RCC 7860 (cell line): Measurements from ENCODE around the gene CACNA1I.

Source experiments
- DNase-seq: peaks from one replicate; pipeline ENCODE4 v3.0.0-alpha.2; 2015; ENCODE audit warnings: low spot score
- FAIRE-seq: peaks from 2 replicates; lab custom pipeline; 2012; peaks lifted over from hg19 to GRCh38; lab: Jason Lieb, UNC

The CACNA1I gene

DNA sequence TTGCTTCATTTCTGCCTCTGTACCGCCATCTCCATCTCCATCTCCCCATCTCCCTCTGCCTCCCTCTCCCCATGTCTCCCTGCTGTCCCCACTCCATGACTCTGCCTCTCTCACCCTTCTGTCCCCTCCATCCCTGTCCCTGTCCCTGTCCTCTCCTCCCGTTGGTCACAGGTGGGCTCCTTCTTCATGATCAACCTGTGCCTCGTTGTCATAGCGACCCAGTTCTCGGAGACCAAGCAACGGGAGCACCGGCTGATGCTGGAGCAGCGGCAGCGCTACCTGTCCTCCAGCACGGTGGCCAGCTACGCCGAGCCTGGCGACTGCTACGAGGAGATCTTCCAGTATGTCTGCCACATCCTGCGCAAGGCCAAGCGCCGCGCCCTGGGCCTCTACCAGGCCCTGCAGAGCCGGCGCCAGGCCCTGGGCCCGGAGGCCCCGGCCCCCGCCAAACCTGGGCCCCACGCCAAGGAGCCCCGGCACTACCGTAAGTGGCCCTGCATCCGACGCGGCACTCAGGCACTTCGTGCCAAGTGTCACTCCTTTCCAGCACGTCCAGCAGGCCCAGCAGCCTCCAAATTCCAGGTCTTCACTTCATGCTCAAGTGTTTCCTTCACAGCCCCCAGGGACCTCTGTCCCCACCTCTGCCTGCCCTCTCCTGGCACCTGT is 76.0 kb downstream of the CACNA1I start:
- DNase-seq, result no peak
- no peak for FAIRE-seq

DNA sequence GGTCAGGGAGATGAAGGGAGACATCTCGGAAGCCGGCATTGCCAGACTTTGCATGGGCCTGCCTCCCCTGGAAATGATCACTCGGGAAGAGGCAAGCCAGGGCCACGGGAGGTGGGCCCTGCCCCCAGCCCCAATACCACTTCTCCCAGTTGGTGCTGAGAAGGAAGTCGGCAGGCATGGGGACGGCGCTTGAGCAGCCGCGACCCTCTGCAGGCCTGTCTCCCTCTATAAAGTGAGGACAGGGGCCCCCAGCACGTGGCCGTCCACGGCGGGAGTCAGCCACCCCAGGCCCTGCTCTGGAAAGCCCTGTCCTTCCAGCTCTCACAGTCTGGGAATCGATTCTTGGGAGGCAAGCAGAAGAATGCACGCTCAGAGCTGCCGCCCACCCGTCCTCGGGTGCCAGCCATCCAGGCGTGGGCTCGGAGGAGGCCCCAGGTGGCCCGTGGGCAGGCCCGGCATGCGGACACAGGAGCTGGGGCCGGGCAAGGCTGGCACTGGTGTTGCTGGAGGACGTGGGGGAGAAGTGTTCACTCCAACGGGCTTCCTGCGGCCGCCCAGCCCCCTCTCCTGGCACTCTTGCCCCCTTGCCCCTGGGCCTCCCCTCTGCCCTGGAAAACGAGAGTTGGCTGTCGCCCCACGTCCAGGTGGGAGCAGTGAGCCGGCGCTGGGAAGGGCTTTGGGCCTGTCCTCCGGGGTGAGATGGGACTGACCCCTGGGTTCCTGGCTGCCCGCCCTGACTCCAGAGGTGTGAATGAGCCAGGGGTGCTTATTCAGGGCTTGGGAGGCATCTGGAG is 77.5 kb downstream of the CACNA1I start:
- FAIRE-seq, result no peak

GRCh38 chr22:39648630-39648950 is 78.0 kb downstream of the CACNA1I start:
- no peak for FAIRE-seq
- no peak for DNase-seq

More for the DNA sequence above, 77.5 kb downstream of the CACNA1I start:
- no peak for DNase-seq

- no peak for FAIRE-seq
- no peak for DNase-seq
These were observed 79.0 kb downstream of the CACNA1I start for GRCh38 chr22:39649500-39650089.

DNA sequence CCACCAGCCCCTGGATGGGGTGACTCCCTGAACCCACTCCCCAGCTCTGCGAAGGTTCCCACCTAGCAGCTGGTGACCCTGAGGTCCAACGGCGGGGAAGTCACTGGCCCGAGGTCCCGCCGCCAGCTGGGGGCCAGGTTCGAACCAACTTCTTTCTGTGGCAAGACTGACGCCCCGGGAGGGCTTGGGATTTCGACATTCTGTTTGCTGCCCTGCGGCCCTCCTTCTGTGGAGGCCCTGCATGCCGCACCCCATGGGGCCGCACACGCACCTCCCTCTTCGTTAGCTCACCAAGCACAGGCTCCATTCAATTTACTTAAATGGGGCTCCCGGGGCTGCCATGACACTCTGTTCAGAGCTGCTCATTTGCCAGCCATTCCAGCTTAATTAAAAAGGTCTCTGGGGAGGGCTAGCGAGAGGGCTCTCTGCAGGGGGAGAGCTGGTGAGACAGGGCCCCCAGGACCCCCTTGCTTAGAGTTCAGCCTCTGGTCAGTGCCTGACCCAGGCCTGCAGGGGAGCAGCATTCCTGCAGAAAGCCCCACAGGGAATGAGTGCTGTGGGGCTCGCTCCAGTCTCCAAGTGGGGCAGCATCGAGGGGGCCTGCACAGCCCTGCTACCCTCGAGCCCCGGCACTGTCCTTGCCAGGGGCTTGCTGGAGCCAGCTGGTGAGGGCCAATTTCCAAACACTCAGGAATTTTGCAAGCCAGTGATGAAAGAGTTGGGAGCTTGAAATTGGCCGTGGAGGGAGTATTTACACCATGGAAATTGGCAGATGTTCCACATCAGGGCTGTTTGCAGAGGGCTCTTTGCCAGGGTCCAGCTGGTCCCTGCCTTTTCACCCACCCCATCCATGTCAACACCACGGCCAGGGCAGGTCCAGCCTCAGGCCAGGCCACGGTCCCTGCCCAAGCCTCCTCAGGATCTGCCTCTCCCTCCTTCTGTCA is 80.8 kb downstream of the CACNA1I start:
- FAIRE-seq (no peak), DNase-seq (no peak)

GRCh38 chr22:39652990-39653786 is 82.6 kb downstream of the CACNA1I start:
- DNase-seq (no peak), FAIRE-seq (no peak)

DNA sequence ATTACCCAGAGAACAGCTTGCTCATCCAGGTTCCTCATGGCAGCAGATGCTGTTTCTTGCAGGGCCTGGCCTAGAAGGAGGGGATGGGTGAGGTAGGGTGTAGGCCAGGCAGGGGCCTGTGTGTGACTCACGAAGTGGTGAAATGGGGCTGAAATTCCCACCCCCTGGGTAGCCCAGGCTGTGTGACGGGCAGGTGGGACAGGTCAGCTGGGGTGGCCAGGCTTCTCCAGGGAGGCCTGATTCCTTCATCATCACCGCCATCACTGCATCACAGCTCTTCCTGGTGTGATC is 83.2 kb downstream of the CACNA1I start:
- FAIRE-seq, result no peak
- DNase-seq, result no peak

DNA sequence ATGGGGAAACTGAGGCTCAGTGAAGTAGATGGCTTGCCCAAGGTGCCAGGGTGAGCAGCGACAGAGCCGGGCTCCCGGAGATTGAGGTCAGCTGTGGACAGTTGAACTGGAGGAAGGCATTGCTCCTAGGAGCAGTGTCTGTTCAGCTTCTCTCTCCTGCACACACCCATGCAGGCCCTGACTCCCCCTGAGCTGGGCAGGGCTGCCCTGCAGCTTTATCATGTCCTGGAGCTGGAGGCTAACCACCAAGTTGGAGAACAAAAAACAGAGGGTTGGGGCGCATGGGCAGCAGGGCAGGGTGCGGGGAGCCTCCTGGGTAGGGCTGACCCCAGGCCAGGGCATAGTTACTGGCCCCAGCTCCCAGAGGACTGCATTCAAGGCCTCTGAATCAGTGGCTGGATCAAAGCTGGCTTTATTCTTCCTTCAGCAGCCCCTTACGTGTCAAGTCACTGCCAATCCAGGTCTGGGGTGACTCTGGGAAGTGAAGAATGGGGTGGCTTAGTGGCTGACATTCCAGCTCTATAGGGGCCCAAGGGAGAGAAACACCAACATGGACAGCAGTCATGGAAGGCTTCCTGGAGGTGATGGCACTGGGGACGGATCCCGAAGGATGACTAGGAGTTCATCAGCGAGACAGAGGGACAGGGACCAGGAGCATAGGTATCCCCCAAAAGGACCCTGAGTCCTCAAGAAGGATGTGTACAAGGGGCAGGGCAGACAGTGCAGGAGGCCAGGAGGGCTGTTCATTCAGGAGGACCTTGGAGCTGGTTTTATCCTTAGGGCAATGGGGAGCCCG is 83.8 kb downstream of the CACNA1I start:
- FAIRE-seq (no peak), DNase-seq (no peak)

- FAIRE-seq, result no peak
- DNase-seq, result no peak
These were observed 84.5 kb downstream of the CACNA1I start for GRCh38 chr22:39655004-39655579.

DNA sequence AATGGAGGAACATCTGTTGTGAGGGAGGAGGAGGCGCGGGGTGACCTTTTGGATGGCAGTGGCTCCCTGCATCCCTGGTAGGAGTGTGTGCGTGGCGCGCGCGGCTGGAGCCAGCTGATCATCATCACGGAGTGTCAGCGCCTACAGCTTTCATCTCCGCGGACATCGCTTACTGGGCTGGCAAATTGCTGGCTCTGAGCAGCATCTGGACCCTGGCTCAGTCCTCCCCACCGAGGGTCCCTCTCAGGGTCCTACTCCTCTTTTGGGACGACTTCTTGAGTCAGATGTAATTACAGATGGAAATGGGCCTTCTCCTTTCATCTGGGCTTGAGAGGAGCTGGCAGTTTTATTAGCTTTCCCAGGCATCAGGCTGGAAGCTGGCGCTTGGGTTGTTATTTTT is 85.3 kb downstream of the CACNA1I start:
- no peak for DNase-seq
- FAIRE-seq, result no peak

DNA sequence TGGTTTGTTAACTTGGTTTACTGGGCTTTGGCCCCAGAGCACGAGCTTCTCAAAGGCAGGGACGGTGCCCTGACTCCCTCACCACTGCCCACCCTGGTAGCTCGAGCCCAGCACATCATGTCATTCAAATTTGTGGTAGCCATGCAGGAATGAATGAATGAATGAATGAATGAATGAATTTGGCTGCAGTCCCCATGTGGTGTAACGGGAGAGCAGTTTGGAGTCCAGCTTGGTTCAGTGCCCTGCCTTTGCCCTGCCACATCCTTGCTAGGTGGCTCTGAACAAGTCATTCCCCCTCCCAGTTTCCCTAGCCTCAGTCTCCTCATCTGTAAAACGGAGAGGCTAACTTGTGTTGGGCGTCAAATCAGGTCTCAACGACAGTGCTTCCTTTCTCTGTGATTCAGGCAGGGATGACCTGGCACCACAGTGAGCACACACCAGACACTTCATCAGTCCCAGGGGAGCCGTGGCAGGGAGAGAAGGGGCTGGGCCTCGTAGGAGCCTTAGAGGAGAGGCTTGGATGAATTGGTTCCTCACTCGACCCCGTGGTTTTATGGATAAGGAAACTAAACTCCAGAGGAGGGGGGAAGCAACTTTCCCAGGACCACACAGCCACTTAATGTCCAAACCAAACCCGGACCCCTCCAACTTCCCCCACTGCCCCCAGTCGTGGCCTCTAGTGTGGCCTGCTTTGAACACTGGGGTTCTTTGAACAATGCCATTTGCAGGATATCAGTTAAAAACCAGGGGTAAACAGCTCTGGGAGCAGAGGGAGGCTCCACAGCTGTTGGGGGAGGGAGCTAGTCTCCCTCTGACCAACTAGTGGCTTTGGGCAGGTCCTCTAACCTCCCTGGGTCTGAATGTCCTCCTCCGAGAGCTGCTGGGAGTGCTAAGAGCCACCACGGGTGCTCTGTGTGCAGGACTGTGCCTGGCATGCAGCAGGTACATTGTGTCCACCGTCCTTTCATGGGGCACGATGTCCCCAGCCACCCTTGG is 86.2 kb downstream of the CACNA1I start:
- FAIRE-seq (no peak), DNase-seq (no peak)

- no peak for DNase-seq
- FAIRE-seq, result no peak
These were observed 87.8 kb downstream of the CACNA1I start for GRCh38 chr22:39658367-39658766.

- no peak for FAIRE-seq
- DNase-seq, result no peak
These were observed 88.4 kb downstream of the CACNA1I start for GRCh38 chr22:39658806-39659463.

- FAIRE-seq, result no peak
- no peak for DNase-seq
These were observed 90.9 kb downstream of the CACNA1I start for GRCh38 chr22:39661501-39661841.

DNA sequence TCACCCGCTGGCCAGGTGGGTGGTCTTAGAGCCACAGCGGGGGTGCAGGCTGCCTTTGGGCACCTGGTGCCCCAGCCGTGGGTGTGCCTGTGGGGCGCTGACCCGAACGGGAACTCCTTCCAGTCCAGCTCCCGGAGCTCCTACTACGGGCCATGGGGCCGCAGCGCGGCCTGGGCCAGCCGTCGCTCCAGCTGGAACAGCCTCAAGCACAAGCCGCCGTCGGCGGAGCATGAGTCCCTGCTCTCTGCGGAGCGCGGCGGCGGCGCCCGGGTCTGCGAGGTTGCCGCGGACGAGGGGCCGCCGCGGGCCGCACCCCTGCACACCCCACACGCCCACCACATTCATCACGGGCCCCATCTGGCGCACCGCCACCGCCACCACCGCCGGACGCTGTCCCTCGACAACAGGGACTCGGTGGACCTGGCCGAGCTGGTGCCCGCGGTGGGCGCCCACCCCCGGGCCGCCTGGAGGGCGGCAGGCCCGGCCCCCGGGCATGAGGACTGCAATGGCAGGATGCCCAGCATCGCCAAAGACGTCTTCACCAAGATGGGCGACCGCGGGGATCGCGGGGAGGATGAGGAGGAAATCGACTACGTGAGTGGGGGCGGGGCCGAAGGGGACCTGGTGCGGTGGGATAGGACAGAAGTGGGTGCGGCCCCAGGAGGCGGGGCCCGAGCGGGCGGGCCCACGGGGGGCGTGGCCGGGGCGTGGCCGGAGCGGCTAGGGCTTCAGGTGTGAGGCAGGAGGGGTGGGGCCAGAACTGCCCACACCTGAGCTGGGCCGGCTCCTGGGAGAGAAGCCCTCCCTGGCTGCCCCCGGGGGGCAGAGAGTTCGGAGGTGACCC is 91.5 kb downstream of the CACNA1I start:
- FAIRE-seq, result no peak
- DNase-seq, result no peak

GRCh38 chr22:39662686-39663052 is 92.1 kb downstream of the CACNA1I start:
- FAIRE-seq, result no peak
- DNase-seq, result no peak

- FAIRE-seq, result no peak
- DNase-seq, result no peak
These were observed 93.2 kb downstream of the CACNA1I start for GRCh38 chr22:39663751-39664150.
